ENCODE results near the gene MUC5B.
A peak's percentile ranks its signal among the peaks of the same experiment; 100 is the strongest.
"Not testable (repeated sequence)": the region's sequence is repeated elsewhere in the genome, so short reads cannot be mapped to it uniquely, and the experiment has no call there.

MUC5B gene

DNA sequence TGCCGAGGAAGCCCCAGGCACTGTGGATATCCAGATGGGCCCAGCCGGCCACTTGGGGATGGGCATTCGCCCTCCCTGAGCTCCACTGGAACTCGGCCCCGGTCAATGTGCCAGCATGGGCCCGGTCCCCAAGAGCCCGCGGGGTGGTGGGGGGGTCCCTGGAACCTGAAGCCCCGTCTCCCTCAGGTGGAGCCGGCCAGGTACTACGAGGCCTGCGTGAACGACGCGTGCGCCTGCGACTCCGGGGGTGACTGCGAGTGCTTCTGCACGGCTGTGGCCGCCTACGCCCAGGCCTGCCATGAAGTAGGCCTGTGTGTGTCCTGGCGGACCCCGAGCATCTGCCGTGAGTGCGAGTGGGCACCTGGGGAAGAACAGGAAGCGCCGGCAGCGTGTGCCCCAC is 44.0 kb upstream of the MUC5B start:
- FAIRE-seq (no peak), DNase-seq (ENCODE audit: insufficient read length) (no peak)
- TF ChIP-seq TAF1 (IDR thresholded peaks at IDR 0.05; ENCODE audit: borderline replicate concordance, low read depth, low read length) (no peak), POLR2AphosphoS5 (IDR thresholded peaks at IDR 0.05; ENCODE audit: low read depth, low read length) (no peak), POLR2A (IDR thresholded peaks at IDR 0.05; ENCODE audit: low read depth, low read length) (no peak)

DNA sequence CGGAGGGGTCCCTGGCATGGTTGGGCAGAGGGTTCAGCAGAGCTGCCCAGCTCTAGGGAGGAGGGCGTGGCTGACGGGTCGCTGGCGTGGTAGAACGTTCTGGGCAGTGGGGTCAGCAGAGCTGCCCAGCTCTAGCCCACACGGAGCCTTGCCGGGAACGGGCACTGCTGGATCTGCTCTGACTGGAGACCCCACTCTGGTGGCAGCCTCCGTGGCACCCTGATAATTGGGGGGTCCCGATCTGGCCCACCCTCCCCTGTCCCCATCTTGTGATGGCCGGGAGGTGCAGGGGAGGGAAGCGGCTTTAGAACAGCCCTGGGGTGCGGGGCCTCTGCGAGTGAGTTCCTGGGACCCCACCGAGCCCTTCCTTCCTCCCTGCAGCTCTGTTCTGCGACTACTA is 43.2 kb upstream of the MUC5B start:
- DNase-seq (ENCODE audit: insufficient read length) (no peak), FAIRE-seq (no peak)
- no peak for TF ChIP-seq TAF1 (IDR thresholded peaks at IDR 0.05; ENCODE audit: borderline replicate concordance, low read depth, low read length)
- no peak for TF ChIP-seq POLR2A (IDR thresholded peaks at IDR 0.05; ENCODE audit: low read depth, low read length)
- no peak for TF ChIP-seq POLR2AphosphoS5 (IDR thresholded peaks at IDR 0.05; ENCODE audit: low read depth, low read length)

DNA sequence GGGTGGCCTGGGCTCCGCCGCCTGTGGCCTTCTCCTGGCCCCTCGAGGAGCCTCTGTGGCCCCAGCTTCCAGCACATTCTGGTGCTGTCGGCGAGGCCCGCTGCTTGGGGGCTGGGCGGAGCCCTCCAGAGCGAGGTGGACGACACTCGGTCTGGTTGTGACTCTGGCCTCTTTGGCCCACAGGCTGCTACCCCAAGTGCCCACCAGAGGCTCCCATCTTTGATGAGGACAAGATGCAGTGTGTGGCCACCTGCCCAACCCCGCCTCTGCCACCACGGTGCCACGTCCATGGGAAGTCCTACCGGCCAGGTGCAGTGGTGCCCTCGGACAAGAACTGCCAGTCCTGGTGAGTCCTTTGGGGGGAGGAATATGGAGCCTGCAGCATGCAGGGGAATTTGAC is 42.7 kb upstream of the MUC5B start:
- DNase-seq (ENCODE audit: insufficient read length) (no peak), FAIRE-seq (no peak)
- TF ChIP-seq POLR2A (IDR thresholded peaks at IDR 0.05; ENCODE audit: low read depth, low read length) (no peak), POLR2AphosphoS5 (IDR thresholded peaks at IDR 0.05; ENCODE audit: low read depth, low read length) (no peak)

DNA sequence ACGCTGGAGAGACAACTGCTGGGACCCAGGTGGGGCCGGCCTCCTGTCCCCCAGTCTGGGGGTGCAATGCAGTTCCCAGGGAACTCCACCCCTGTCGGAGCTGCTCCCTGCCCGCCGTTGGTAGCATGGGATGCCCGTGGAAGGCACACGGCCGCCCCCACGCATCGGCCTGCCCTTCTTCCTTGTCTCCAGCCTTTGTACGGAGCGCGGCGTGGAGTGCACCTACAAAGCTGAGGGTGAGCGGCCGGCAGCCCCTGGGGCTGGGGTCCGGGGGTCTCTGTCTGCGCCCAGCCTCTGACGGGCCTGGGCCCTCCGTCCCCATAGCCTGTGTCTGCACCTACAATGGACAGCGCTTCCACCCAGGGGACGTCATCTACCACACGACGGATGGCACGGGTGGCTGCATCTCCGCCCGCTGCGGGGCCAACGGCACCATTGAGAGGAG is 41.9 kb upstream of the MUC5B start:
- no peak for FAIRE-seq
- TF ChIP-seq POLR2A (IDR thresholded peaks at IDR 0.05; ENCODE audit: low read depth, low read length) = no peak
- no peak for TF ChIP-seq TAF1 (IDR thresholded peaks at IDR 0.05; ENCODE audit: borderline replicate concordance, low read depth, low read length)
- no peak for TF ChIP-seq POLR2AphosphoS5 (IDR thresholded peaks at IDR 0.05; ENCODE audit: low read depth, low read length)
- DNase-seq (ENCODE audit: insufficient read length) = no peak

DNA sequence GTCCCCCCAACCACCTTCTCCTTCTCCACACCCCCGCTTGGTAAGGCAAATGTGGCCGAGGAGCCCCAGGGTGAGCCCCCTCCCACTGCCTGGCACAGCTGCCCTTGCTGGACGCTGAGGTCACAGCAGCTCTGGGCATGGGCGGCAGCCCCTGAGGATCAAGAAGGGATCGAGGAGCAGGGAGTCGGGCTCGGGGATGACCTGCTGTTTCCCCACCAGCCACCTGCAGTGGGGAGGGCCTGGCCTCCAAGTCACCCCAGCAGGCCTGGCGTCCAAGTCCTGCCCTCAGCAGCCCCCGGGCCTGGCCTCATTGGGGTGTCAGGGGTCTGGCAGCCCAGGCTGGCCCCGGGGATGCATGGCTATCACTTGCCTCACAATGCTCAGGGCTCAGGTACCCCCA is 41.4 kb upstream of the MUC5B start:
- no peak for TF ChIP-seq POLR2AphosphoS5 (IDR thresholded peaks at IDR 0.05; ENCODE audit: low read depth, low read length)
- no peak for TF ChIP-seq TAF1 (IDR thresholded peaks at IDR 0.05; ENCODE audit: borderline replicate concordance, low read depth, low read length)
- no peak for TF ChIP-seq POLR2A (IDR thresholded peaks at IDR 0.05; ENCODE audit: low read depth, low read length)
- no peak for DNase-seq (ENCODE audit: insufficient read length)
- no peak for FAIRE-seq

DNA sequence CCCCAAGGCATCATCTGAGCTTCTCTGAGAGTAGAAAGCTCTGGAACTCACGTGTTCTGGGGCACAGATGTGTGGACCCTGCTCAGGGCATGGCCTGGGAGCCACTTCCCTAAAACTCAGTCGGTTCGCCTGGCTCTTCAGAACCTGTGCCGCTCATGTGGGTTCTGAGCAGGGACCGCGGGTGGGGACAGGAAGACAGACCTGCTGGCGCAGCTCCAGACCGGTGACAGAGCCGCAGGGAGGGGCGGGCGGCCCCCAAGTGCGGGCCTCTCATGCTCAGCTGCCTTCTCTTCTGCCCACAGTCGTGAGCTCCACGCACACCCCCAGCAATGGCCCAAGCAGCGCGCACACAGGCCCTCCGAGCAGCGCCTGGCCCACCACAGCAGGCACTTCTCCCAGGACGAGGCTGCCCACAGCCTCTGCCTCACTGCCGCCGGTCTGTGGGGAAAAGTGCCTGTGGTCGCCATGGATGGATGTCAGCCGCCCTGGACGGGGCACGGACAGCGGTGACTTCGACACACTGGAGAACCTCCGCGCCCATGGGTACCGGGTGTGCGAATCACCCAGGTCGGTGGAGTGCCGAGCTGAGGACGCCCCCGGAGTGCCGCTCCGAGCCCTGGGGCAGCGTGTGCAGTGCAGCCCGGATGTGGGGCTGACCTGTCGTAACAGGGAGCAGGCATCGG is 40.9 kb upstream of the MUC5B start:
- FAIRE-seq (no peak), DNase-seq (ENCODE audit: insufficient read length) (no peak)
- TF ChIP-seq POLR2A (IDR thresholded peaks at IDR 0.05; ENCODE audit: low read depth, low read length) (no peak), POLR2AphosphoS5 (IDR thresholded peaks at IDR 0.05; ENCODE audit: low read depth, low read length) (no peak), TAF1 (IDR thresholded peaks at IDR 0.05; ENCODE audit: borderline replicate concordance, low read depth, low read length) (no peak)

DNA sequence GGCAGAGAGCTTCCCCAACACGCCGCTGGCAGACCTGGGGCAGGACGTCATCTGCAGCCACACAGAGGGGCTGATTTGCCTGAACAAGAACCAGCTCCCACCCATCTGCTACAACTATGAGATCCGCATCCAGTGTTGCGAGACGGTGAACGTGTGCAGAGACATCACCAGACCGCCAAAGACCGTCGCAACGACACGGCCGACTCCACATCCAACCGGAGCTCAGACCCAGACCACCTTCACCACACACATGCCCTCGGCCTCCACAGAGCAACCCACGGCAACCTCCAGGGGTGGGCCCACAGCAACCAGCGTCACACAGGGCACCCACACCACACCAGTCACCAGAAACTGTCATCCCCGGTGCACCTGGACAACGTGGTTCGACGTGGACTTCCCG is 38.7 kb upstream of the MUC5B start:
- FAIRE-seq; DNase-seq (ENCODE audit: insufficient read length): not testable (repeated sequence)

DNA sequence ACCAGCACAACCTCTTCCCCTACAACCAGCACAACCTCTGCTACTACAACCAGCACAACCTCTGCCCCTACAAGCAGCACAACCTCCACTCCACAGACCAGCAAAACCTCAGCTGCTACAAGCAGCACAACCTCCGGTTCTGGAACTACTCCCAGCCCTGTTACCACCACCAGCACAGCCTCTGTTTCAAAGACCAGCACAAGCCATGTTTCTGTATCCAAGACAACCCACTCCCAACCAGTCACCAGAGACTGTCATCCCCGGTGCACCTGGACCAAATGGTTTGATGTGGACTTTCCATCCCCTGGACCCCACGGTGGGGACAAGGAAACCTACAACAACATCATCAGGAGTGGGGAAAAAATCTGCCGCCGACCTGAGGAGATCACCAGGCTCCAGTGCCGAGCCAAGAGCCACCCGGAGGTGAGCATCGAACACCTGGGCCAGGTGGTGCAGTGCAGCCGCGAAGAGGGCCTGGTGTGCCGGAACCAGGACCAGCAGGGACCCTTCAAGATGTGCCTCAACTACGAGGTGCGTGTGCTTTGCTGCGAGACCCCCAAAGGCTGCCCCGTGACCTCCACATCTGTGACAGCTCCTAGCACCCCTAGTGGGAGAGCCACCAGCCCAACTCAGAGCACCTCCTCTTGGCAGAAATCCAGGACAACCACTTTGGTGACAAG is 34.3 kb upstream of the MUC5B start:
- FAIRE-seq; DNase-seq (ENCODE audit: insufficient read length): not testable (repeated sequence)

DNA sequence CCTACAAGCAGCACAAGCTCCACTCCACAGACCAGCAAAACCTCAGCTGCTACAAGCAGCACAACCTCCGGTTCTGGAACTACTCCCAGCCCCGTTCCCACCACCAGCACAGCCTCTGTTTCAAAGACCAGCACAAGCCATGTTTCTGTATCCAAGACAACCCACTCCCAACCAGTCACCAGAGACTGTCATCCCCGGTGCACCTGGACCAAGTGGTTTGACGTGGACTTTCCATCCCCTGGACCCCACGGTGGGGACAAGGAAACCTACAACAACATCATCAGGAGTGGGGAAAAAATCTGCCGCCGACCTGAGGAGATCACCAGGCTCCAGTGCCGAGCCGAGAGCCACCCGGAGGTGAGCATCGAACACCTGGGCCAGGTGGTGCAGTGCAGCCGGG is 33.0 kb upstream of the MUC5B start:
- not testable (repeated sequence) for FAIRE-seq; DNase-seq (ENCODE audit: insufficient read length)

DNA sequence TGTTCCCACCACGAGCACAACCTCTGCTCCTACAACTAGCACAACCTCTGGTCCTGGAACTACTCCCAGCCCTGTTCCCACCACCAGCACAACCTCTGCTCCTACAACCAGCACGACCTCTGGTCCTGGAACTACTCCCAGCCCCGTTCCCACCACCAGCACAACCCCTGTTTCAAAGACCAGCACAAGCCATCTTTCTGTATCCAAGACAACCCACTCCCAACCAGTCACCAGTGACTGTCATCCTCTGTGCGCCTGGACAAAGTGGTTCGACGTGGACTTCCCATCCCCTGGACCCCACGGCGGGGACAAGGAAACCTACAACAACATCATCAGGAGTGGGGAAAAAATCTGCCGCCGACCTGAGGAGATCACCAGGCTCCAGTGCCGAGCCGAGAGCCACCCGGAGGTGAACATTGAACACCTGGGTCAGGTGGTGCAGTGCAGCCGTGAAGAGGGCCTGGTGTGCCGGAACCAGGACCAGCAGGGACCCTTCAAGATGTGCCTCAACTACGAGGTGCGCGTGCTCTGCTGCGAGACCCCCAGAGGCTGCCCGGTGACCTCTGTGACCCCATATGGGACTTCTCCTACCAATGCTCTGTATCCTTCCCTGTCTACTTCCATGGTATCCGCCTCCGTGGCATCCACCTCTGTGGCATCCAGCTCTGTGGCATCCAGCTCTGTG is 30.9 kb upstream of the MUC5B start:
- not testable (repeated sequence) for DNase-seq (ENCODE audit: insufficient read length)
- FAIRE-seq = peak; percentile 67

DNA sequence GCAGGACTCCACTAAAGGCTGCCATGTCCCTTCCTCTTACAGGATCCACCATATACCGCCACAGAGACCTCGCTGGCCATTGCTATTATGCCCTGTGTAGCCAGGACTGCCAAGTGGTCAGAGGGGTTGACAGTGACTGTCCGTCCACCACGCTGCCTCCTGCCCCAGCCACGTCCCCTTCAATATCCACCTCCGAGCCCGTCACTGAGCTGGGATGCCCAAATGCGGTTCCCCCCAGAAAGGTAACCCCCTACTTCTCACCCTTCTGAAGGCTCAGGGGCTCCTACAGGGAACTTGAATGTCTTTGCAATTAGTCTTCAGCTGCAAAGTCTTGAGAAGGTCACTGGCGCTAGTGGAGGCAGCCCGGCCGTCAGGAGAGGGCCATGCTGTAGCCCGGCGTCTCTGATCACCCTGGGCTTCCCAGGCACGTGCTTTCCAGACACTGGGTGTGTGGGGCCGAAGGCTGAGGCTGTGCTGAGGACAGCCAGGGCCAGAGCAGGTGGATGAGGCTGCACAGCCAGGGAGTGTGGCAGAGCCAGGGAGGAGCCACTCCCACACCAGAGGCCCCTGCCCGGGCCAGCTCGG is 30.0 kb upstream of the MUC5B start:
- FAIRE-seq = no peak
- DNase-seq (ENCODE audit: insufficient read length) = no peak
- TF ChIP-seq TAF1 (IDR thresholded peaks at IDR 0.05; ENCODE audit: borderline replicate concordance, low read depth, low read length) (no peak), POLR2A (IDR thresholded peaks at IDR 0.05; ENCODE audit: low read depth, low read length) (no peak)

DNA sequence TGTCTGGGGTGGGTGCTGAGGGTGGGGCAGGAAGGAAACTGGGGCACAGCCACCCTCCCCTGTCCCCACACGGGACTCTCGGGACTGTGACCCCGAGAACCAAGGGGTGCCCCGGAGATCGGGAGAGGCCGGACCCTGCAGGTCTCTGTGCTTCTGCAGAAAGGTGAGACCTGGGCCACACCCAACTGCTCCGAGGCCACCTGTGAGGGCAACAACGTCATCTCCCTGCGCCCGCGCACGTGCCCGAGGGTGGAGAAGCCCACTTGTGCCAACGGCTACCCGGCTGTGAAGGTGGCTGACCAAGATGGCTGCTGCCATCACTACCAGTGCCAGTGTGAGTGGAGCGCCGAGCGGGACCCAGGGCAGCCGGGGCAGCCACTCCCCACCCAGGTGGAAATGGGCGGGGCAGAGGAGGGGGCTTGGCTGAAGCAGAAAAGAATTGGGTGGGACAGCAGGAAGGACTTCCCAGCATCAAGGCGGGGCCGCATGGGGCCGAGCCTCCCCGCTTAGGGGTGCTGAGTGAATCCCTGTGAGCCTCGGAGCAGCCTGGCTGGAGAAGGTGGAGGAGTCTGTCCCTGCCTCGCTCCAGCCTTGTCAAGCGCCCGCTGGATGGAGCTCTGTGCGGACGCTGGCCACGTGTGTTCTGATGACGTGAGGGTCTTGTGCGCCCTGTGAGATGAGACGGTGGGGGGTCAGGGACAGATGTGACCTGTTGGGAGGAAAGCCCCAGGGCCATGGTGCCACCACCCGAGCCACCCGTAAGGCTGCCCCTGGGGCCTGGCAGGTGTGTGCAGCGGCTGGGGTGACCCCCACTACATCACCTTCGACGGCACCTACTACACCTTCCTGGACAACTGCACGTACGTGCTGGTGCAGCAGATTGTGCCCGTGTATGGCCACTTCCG is 29.3 kb upstream of the MUC5B start:
- no peak for FAIRE-seq
- peak; percentile 1 for DNase-seq (ENCODE audit: insufficient read length)
- TF ChIP-seq POLR2A (IDR thresholded peaks at IDR 0.05; ENCODE audit: low read depth, low read length) (no peak), TAF1 (IDR thresholded peaks at IDR 0.05; ENCODE audit: borderline replicate concordance, low read depth, low read length) (no peak), POLR2AphosphoS5 (IDR thresholded peaks at IDR 0.05; ENCODE audit: low read depth, low read length) (no peak)
